GM10266 (cell line): ENCODE measurements around the gene MYO1H.
"Not testable (repeated sequence)": the region's sequence is repeated elsewhere in the genome, so short reads cannot be mapped to it uniquely, and the experiment has no call there.

Source experiments
- DNase-seq: peaks from one replicate; pipeline ENCODE4 v3.0.0; 2012; ENCODE audit errors: extremely low spot score
- CTCF ChIP-seq: IDR thresholded peaks from 2 replicates; pipeline ENCODE4 v1.5.1; 2012; ENCODE audit warnings: mild to moderate bottlenecking, low read depth; ENCODE audit not compliant: control insufficient read depth, insufficient read depth; ENCODE audit errors: missing control alignments

Gene MYO1H

GRCh38 chr12:109307051-109307450 is 40.6 kb upstream of the MYO1H start:
- TF ChIP-seq CTCF: no peak
- no peak for DNase-seq

DNA sequence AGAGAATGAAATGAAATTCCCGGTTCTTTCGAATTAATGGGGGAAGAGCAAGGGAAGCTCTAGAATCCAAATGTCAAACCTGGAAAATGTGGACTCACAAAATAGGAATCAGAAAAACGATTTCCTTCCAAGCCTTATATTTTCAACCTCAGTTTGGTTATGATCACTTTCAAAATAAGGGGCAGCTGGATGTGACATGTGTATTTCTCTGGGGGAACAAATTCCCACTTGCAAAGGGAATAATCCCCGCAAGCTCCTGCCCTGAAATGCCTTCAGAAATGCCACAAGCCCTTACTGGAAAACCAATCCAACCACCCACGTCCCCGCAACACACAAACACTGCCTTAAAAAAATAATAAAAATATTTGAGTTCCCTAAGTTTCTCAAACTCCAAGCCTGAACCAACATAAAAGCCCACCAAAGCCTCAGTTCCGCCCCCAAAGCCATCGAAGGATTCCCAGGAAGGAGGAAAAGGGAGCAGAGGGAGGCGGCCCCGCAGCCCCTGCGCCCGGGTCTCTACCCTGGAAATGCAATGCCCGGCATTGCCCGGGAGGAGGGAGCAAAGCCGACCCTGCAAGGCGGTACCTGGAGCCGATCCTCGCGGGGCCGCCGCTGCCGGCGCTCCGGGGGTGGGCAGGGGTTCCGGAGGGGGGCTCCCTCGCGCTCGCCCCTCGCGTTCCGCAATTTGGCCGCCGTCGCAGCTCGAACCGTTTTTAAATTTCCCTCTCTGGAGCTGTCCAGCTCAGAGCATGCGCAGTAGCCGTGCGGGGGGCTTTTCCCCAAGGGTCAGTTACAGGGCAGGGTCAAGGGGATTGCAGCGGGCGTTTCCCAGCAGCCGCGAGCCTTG is 38.9 kb upstream of the MYO1H start, which contains the start of gene FOXN4:
Gene FOXN4, minus strand, starts transcription at position 751 of the 847 bp plus-strand sequence. CDS start 963 bp downstream, outside the sequence.
- DNase-seq: peak; percentile 37
- no peak for TF ChIP-seq CTCF

GRCh38 chr12:109309381-109310246 is 38.1 kb upstream of the MYO1H start:
- peak; percentile 42 for DNase-seq
- no peak for TF ChIP-seq CTCF

- TF ChIP-seq CTCF: no peak
- peak; percentile 34 for DNase-seq
These were observed 37.2 kb upstream of the MYO1H start for GRCh38 chr12:109310247-109311125.

DNA sequence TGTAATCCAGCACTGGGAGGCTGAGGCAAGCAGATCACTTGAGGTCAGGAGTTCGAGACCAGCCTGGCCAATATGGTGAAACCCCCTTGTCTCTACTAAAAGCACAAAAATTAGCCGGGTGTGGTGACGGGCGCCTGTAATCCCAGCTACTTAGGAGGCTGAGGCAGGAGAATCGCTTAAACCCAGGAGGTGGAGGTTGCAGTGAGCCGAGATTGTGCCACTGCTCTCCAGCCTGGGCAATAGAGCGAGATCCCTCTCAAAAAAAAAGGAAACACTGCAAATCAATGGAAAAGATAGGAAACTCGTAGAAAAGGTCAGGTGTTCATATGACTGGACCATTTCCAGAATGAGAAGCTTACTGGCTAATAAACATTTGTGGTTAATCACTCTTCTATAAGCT is 26.4 kb upstream of the MYO1H start:
- not testable (repeated sequence) for DNase-seq

DNA sequence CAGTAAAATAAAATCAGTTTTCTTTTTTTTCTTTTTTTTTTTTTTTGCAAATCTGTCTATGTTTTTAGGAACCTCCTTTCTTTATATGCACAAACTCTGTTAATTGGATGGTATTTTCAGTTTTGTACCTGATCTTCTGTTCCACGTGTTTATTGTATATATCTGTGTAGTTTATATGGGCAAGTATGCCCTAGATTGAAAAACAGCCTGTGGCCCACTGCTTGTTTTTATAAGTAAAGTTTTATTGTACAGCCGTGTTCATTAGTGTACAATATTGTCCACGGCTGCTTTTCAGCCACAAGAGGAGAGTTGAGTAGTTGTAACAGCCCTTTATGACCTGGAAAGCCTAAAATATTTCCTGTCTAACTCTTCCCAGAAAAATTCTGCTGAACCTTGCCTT is 18.7 kb upstream of the MYO1H start:
- no peak for TF ChIP-seq CTCF
- DNase-seq: no peak

DNA sequence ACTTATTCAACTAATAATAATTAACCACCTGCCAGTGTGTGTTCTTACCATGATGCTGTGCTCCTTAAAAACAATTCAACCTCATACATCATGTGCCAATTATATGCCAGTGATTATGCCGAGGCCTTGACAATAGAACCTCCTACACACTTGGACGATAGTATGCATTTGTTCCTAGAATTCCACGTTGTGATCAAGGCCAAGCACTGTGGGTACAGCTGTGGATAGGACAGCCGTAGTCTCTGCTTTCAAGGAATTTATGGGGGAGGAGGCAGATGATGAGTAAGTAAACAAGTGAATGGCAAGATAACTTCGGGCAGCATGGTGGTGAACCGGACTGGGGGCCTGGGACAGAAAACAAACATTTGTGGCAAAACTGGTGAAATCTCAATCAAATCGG is 18.0 kb upstream of the MYO1H start:
- no peak for TF ChIP-seq CTCF
- no peak for DNase-seq
